Keratinocyte (primary cell): ENCODE data around the gene GNG13. TPM values are rescaled to one million over a fixed set of nuclear protein-coding genes. Genes with fewer than 3 reads are reported as not detected.

Experiments used
- DNase-seq: peaks from one replicate; pipeline ENCODE4 v3.0.0-alpha.2; 2011; ENCODE audit warnings: low read depth, missing footprints, low spot score
- FAIRE-seq: peaks from 2 replicates; lab custom pipeline; 2011; peaks lifted over from hg19 to GRCh38; lab: Jason Lieb, UNC
- H2AFZ ChIP-seq: 2 replicates; pipeline ENCODE4 v1.6.0; 2012; ENCODE audit warnings: low read length, control low read depth, inconsistent platforms; ENCODE audit not compliant: control insufficient read depth
- H3K27ac ChIP-seq: 2 replicates; pipeline ENCODE4 v1.5.1; 2011; ENCODE audit warnings: low read length; ENCODE audit not compliant: control insufficient read depth, insufficient read depth
- H3K27me3 ChIP-seq: 3 replicates; pipeline ENCODE4 v1.6.0; 2011; ENCODE audit warnings: low read length; ENCODE audit not compliant: control insufficient read depth, insufficient read depth; ENCODE audit errors: extremely low read depth
- H3K36me3 ChIP-seq, 2 experiments: 2 replicates in 1 of 2; 3 replicates in 1 of 2; pipeline ENCODE4 v1.5.1; 2011; ENCODE audit warnings: low read length in 2 of 2, mild to moderate bottlenecking in 1 of 2; ENCODE audit not compliant: control insufficient read depth in 2 of 2, insufficient read depth in 2 of 2; ENCODE audit errors: extremely low read depth in 1 of 2
- H3K4me1 ChIP-seq: 3 replicates; pipeline ENCODE4 v1.5.1; 2011; ENCODE audit warnings: low read length; ENCODE audit not compliant: control insufficient read depth, insufficient read depth; ENCODE audit errors: extremely low read depth
- H3K4me2 ChIP-seq: 3 replicates; pipeline ENCODE4 v1.6.0; 2011; ENCODE audit warnings: low read depth, low read length; ENCODE audit not compliant: control insufficient read depth, insufficient read depth; ENCODE audit errors: extremely low read depth
- H3K4me3 ChIP-seq, 3 experiments: fragments of 200-600 bp in 1 of 3; sonication (generic) in 1 of 3; 2 replicates in 2 of 3; 3 replicates in 1 of 3; pipeline ENCODE4 v1.5.1; 2011 to 2016; ENCODE audit warnings: low read length in 3 of 3, mild to moderate bottlenecking in 3 of 3, control low read depth in 2 of 3, inconsistent platforms in 1 of 3, low read depth in 1 of 3, mixed read lengths in 1 of 3, mixed run types in 1 of 3, moderate library complexity in 1 of 3; ENCODE audit not compliant: control insufficient read depth in 2 of 3, insufficient read depth in 2 of 3; ENCODE audit errors: extremely low read depth in 1 of 3
- H3K79me2 ChIP-seq: 2 replicates; pipeline ENCODE4 v1.6.0; 2012; ENCODE audit warnings: low read length; ENCODE audit not compliant: control insufficient read depth, insufficient read depth
- H3K9ac ChIP-seq: 3 replicates; pipeline ENCODE4 v1.6.0; 2011; ENCODE audit warnings: low read length; ENCODE audit not compliant: control insufficient read depth, insufficient read depth; ENCODE audit errors: extremely low read depth
- H3K9me1 ChIP-seq: 3 replicates; pipeline ENCODE4 v1.6.0; 2011; ENCODE audit warnings: low read length; ENCODE audit not compliant: control insufficient read depth, insufficient read depth; ENCODE audit errors: extremely low read depth
- H3K9me3 ChIP-seq: 2 replicates; pipeline ENCODE4 v1.5.1; 2012; ENCODE audit warnings: low read depth, low read length; ENCODE audit not compliant: control insufficient read depth
- H4K20me1 ChIP-seq: 3 replicates; pipeline ENCODE4 v1.6.0; 2011; ENCODE audit warnings: low read length; ENCODE audit not compliant: control insufficient read depth, insufficient read depth; ENCODE audit errors: extremely low read depth
- CTCF ChIP-seq, 3 experiments: IDR thresholded peaks in 1 of 3; conservative IDR thresholded peaks in 1 of 3; optimal IDR thresholded peaks in 1 of 3; 2 replicates in 2 of 3; 3 replicates in 1 of 3; pipeline versions ENCODE3 to v1.5.1; 2011; ENCODE audit warnings: low read length in 3 of 3, mild to moderate bottlenecking in 3 of 3, moderate library complexity in 2 of 3, control low read depth in 1 of 3, inconsistent platforms in 1 of 3; ENCODE audit not compliant: insufficient read depth in 2 of 3; ENCODE audit errors: extremely low read depth in 1 of 3
- EZH2 ChIP-seq: IDR thresholded peaks from one replicate; pipeline ENCODE4 v1.6.1; 2012; ENCODE audit warnings: inconsistent platforms, mild to moderate bottlenecking, low read length, moderate library complexity
- dilution Hi-C: fragments of 300-500 bp; cut with MboI; formaldehyde crosslinking; loops from one replicate; pipeline ENCODE4 v1.7.0; 2020; ENCODE audit warnings: low sequenced_read_pairs; ENCODE audit not compliant: extremely low pct_ligation_motif_present
- polyA plus RNA-seq, 5 experiments: library from polyadenylated mRNA; depleted of rRNA in 3 of 5; stranded (reverse) in 3 of 5; stranded (forward) in 1 of 5; unstranded in 1 of 5; fragments of >200 nt; gene quantifications; 1 replicate in 1 of 5; 2 replicates in 3 of 5; 3 replicates in 1 of 5; pipeline versions ENCODE4 v1.2.1 to v1.2.3, GENCODE V29; 2011 to 2012; ENCODE audit warnings: missing spikeins in 2 of 5, low read depth in 1 of 5, low replicate concordance in 1 of 5

GNG13 gene
- polyA plus RNA-seq, 1 donor (not counting 4 experiments of a cell fraction or from before 2014, with no cell fraction given), result not detected

GRCh38 chr16:778909-779527, 21.5 kb downstream of the GNG13 start:
- peaks cover 15% of the 10 kb centered on the region for H3K27me3 ChIP-seq
- DNase-seq (no peak), FAIRE-seq (no peak)
- dilution Hi-C loops, result no loop called here
- H4K20me1 ChIP-seq, result no peaks in the 10 kb centered on the region
- H3K4me3 ChIP-seq, result no peak overlapping the region
- no peaks in the 10 kb centered on the region for H3K79me2 ChIP-seq
- H3K4me2 ChIP-seq, result no peak overlapping the region
- no peak overlapping the region for H3K9ac ChIP-seq
- no peaks in the 10 kb centered on the region for H3K9me3 ChIP-seq
- no peak for TF ChIP-seq CTCF (optimal IDR thresholded peaks at IDR 0.05 in 1 of 3, IDR thresholded peaks at IDR 0.05 in 1 of 3, conservative IDR thresholded peaks at IDR 0.05 in 1 of 3; ENCODE audit: extremely low read depth in 1 of 3, insufficient read depth in 2 of 3, low read length in 3 of 3)
- TF ChIP-seq EZH2, result no peak
- no peaks in the 10 kb centered on the region for H3K9me1 ChIP-seq
- no peak overlapping the region for H3K27ac ChIP-seq
- H2AFZ ChIP-seq, result no peak overlapping the region
- H3K36me3 ChIP-seq, result no peaks in the 10 kb centered on the region
- peaks cover 23% of the 10 kb centered on the region for H3K4me1 ChIP-seq

GRCh38 chr16:778447-778846, 22.1 kb downstream of the GNG13 start:
- no peak overlapping the region for H2AFZ ChIP-seq
- no peak for TF ChIP-seq EZH2
- TF ChIP-seq CTCF (optimal IDR thresholded peaks at IDR 0.05 in 1 of 3, IDR thresholded peaks at IDR 0.05 in 1 of 3, conservative IDR thresholded peaks at IDR 0.05 in 1 of 3; ENCODE audit: extremely low read depth in 1 of 3, insufficient read depth in 2 of 3, low read length in 3 of 3), result no peak
- FAIRE-seq (no peak), DNase-seq (no peak)
- no peaks in the 10 kb centered on the region for H4K20me1 ChIP-seq
- dilution Hi-C loops, result no loop called here
- H3K9me1 ChIP-seq, result no peaks in the 10 kb centered on the region
- H3K4me2 ChIP-seq, result no peak overlapping the region
- no peak overlapping the region for H3K4me3 ChIP-seq
- H3K27ac ChIP-seq, result no peak overlapping the region
- H3K4me1 ChIP-seq, result peaks cover 18% of the 10 kb centered on the region
- no peaks in the 10 kb centered on the region for H3K9me3 ChIP-seq
- H3K79me2 ChIP-seq, result no peaks in the 10 kb centered on the region
- no peaks in the 10 kb centered on the region for H3K36me3 ChIP-seq
- no peak overlapping the region for H3K9ac ChIP-seq
- H3K27me3 ChIP-seq, result peaks cover 15% of the 10 kb centered on the region
